ENCODE measurements around the gene KLRB1. TPM values are rescaled to one million over a fixed set of nuclear protein-coding genes. Genes with fewer than 3 reads are reported as not detected.
"Not testable (repeated sequence)": the region's sequence is repeated elsewhere in the genome, so short reads cannot be mapped to it uniquely, and the experiment has no call there.

The KLRB1 gene
- total RNA-seq, 1 experiment from 2014 or later = not detected

DNA sequence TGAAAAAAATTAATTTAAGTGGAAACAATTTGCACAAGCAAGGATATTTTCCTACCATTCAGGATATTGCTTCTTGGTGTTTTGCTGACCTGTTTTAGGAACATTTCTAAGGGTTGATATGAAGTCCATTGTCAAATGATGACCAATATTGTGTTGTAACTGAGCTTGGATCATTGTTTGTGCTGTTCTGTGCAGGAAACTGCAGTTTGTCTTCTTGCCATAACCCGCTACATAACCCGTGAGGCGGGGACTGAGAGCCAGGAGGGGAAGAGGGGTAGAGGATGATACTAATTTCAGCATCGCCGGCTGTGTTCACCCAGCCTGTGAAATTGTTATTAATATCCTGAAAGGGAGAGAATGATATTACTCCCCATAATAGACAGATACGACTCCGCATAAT, 41.6 kb downstream of the KLRB1 start:
- in situ Hi-C loops (cut with HindIII; ENCODE audit: low sequenced_read_pairs); DNase-seq (ENCODE audit: low spot score): not testable (repeated sequence)

DNA sequence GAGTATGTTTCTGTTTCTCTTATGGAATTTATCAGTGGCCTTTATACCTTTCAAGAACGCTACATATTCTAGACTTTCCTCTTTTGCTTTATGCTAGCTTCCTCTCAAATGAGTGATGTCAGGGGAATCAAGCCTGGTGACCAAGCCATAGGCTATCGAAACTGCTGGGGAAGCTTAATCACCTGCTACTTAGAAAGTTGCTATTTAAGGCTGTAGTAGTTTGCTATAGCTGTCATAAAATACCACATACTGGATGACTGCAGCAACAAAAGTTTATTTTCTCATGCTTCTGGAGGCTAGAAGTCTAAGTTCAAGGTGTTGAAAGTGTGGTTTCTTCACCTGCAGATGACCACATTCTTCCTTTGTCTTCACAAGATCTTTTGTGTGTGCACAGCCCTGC, 43.3 kb downstream of the KLRB1 start:
- in situ Hi-C loops (cut with HindIII; ENCODE audit: low sequenced_read_pairs); DNase-seq (ENCODE audit: low spot score): not testable (repeated sequence)

DNA sequence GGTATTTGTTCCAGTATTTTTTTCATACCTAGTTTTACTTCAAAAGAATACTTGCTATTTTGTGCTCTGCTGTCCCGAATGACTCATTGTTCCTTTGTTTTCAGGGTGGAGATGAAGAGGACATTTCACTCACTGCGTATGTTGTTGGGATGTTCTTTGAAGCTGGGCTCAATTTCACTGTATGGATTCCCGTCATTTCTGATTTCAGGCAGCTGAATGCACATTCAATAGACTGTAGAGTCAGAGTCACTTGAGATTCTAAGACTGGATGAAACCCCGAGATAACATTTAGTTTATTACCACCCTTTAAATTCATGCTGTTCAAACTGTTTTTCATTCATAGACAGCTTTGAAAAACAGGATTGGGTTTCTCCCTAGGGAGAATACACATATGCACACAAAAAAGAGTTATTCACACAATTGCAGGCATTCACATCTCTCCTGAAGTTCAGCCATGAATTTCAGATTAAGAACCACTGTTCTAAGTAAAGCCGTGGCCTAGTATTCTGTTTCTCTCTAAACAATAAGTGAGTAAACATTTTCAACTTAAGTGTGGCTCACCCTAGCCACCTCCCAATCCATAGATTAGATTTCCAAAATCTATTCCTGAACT, 44.8 kb downstream of the KLRB1 start:
- DNase-seq (ENCODE audit: low spot score); in situ Hi-C loops (cut with HindIII; ENCODE audit: low sequenced_read_pairs): not testable (repeated sequence)

DNA sequence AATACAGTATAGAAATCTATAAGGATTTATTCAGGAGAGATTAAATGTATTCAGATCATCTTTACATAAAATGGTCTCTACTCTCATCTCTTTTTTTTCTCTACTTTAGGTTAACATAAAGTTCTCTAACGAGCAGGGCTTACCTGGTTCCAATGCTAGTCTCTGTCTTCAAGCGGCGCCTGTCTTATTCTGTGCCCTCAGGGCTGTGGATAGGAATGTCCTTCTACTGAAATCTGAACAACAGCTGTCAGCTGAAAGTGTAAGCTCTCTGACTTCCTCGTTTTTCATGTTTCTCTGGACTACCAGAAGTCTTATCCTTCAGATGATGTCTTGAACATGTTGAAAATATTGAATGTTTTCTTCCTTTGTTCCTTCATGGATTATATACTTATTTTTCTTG, 62.2 kb downstream of the KLRB1 start:
- in situ Hi-C loops (cut with HindIII; ENCODE audit: low sequenced_read_pairs) = not testable (repeated sequence)

More for the DNA sequence above, 62.2 kb downstream of the KLRB1 start:
- DNase-seq (ENCODE audit: low spot score) = not testable (repeated sequence)

Other genes with a start within 250 kb of the KLRB1 start
- gene CLEC2D, start 61.8 kb upstream of the KLRB1 start, total RNA-seq (2014; rRNA removed; shearing (Covaris generic)) = 0.20 and 4.3 TPM in 2 replicates
- not detected in 2 replicates for gene CLECL1, start 125.2 kb upstream of the KLRB1 start, total RNA-seq (2014; rRNA removed; shearing (Covaris generic))
- gene CD69, start 153.0 kb upstream of the KLRB1 start, total RNA-seq (2014; rRNA removed; shearing (Covaris generic)) = not detected in 2 replicates
- gene KLRF1, start 219.6 kb upstream of the KLRB1 start, total RNA-seq (2014; rRNA removed; shearing (Covaris generic)) = not detected in 2 replicates